ENCODE data around the gene WDTC1. TPM values are rescaled to one million over a fixed set of nuclear protein-coding genes. Genes with fewer than 3 reads are reported as not detected.

The WDTC1 gene
- total RNA-seq, 4 donors from 2014 or later = 36.8 to 85.5 (median 60.6) TPM

GRCh38 chr1:27345272-27345671 lies 110.8 kb downstream of the WDTC1 start:
- Histone ChIP-seq H3K27ac (no peak overlapping the region), H3K4me3 (no peak overlapping the region), H3K27me3 (peaks cover 16 to 26% (median 23%) of the 10 kb centered on the region in 3 donors), H3K4me1 (peaks cover 0 to 9% of the 10 kb centered on the region in 2 donors), H3K9me3 (no peaks in the 10 kb centered on the region), H3K36me3 (no peaks in the 10 kb centered on the region)
- in situ Hi-C loops (cut with MboI; ENCODE audit: low sequenced_read_pairs in 4 of 4) (no loop called here), intact Hi-C loops (cut with DNase I; ENCODE audit: low total_unique reads) (no loop called here)
- no peak for ATAC-seq
- no peak for DNase-seq
- TF ChIP-seq POLR2A (IDR thresholded peaks at IDR 0.05) (no peak), CTCF (IDR thresholded peaks at IDR 0.05 in 4 of 5, conservative IDR thresholded peaks at IDR 0.05 in 1 of 5) (no peak)

GRCh38 chr1:27346357-27346756 lies 111.9 kb downstream of the WDTC1 start:
- no peaks in the 10 kb centered on the region for H3K9me3 ChIP-seq
- in situ Hi-C loops (cut with MboI; ENCODE audit: low sequenced_read_pairs in 4 of 4) (no loop called here), intact Hi-C loops (cut with DNase I; ENCODE audit: low total_unique reads) (no loop called here)
- DNase-seq (no peak), ATAC-seq (no peak)
- no peak overlapping the region for H3K27ac ChIP-seq
- H3K4me3 ChIP-seq = no peak overlapping the region
- H3K4me1 ChIP-seq = peaks cover 0 to 20% of the 10 kb centered on the region in 2 donors
- H3K36me3 ChIP-seq = no peaks in the 10 kb centered on the region
- TF ChIP-seq POLR2A (IDR thresholded peaks at IDR 0.05) (no peak), CTCF (IDR thresholded peaks at IDR 0.05 in 4 of 5, conservative IDR thresholded peaks at IDR 0.05 in 1 of 5) (no peak)
- peaks cover 27 to 34% (median 31%) of the 10 kb centered on the region in 3 donors for H3K27me3 ChIP-seq

- H3K4me1 ChIP-seq = peaks cover 4 to 22% of the 10 kb centered on the region in 2 donors
- intact Hi-C loops (cut with DNase I; ENCODE audit: low total_unique reads) = no loop called here
- H3K27ac ChIP-seq = no peak overlapping the region
- no peaks in the 10 kb centered on the region for H3K9me3 ChIP-seq
- no peak for TF ChIP-seq POLR2A (IDR thresholded peaks at IDR 0.05)
- TF ChIP-seq CTCF (IDR thresholded peaks at IDR 0.05 in 4 of 5, conservative IDR thresholded peaks at IDR 0.05 in 1 of 5) = no peak
- peaks cover 30 to 38% (median 31%) of the 10 kb centered on the region in 3 donors for H3K27me3 ChIP-seq
- ATAC-seq (no peak), DNase-seq (no peak)
- H3K36me3 ChIP-seq = no peaks in the 10 kb centered on the region
- in situ Hi-C loops (cut with MboI; ENCODE audit: low sequenced_read_pairs in 4 of 4) = no loop called here
- H3K4me3 ChIP-seq = no peak overlapping the region
Observed at GRCh38 chr1:27346991-27347624, 112.7 kb downstream of the WDTC1 start.

- Histone ChIP-seq H3K27me3 (peaks cover 30 to 38% (median 31%) of the 10 kb centered on the region in 3 donors), H3K36me3 (peaks cover 0 to 9% of the 10 kb centered on the region in 2 donors), H3K9me3 (no peaks in the 10 kb centered on the region), H3K4me1 (peaks cover 4 to 22% of the 10 kb centered on the region in 2 donors), H3K4me3 (peak overlapping the region; percentile 41 to 53 (median 44)), H3K27ac (no peak overlapping the region)
- ATAC-seq = peak; percentile 19 to 24
- DNase-seq = no peak
- TF ChIP-seq POLR2A (IDR thresholded peaks at IDR 0.05) = no peak
- in situ Hi-C loops (cut with MboI; ENCODE audit: low sequenced_read_pairs in 4 of 4) (no loop called here), intact Hi-C loops (cut with DNase I; ENCODE audit: low total_unique reads) (no loop called here)
Observed at GRCh38 chr1:27348861-27349783, 114.7 kb downstream of the WDTC1 start.
